Measurements from ENCODE around the gene MBNL2. TPM values are rescaled to one million over a fixed set of nuclear protein-coding genes. Genes with fewer than 3 reads are reported as not detected.

MBNL2 gene
- total and polyA plus RNA-seq, 10 of the 15 experiments (the other 5 are each of a cell fraction or from before 2014, with no cell fraction given), result 1.6 to 9.7 (median 6.7) TPM

GRCh38 chr13:97263160-97263559 is 41.0 kb downstream of the MBNL2 start:
- no peak for ATAC-seq
- no peak overlapping the region for H3K9ac ChIP-seq (ENCODE audit: control insufficient read depth, insufficient read depth, low read length)
- intact Hi-C loops (cut with micrococcal nuclease; ENCODE audit: unreplicated experiment), result no loop called here

GRCh38 chr13:97264663-97265062 is 42.5 kb downstream of the MBNL2 start:
- H2AFZ ChIP-seq (ENCODE audit: control insufficient read depth, low read depth, low read length), result no peak overlapping the region
- FAIRE-seq (no peak), DNase-seq (ENCODE audit: low read depth, low spot score) (no peak), ATAC-seq (no peak)
- intact Hi-C loops (cut with micrococcal nuclease; ENCODE audit: unreplicated experiment) (no loop called here), in situ Hi-C loops (cut with MboI) (no loop called here)
- no TSS peak for BruUV-seq (replicated peaks)
- ChIA-PET POLR2A (no interaction called here), RAD21 (ENCODE audit: unreplicated experiment) (no interaction called here), CTCF (no interaction called here), SMC1A (ENCODE audit: uncharacterized antibody, unreplicated experiment) (no interaction called here)
- no peak overlapping the region for H3K4me2 ChIP-seq (ENCODE audit: control insufficient read depth, insufficient read depth)
- no peaks in the 10 kb centered on the region for H3K9me3 ChIP-seq (replicated peaks; ENCODE audit: control insufficient read depth, insufficient read depth, low read length)
- H3K9ac ChIP-seq (ENCODE audit: control insufficient read depth, insufficient read depth, low read length), result no peak overlapping the region
- H3K4me1 ChIP-seq (ENCODE audit: control insufficient read depth, insufficient read depth, low read length), result peaks cover 12% of the 10 kb centered on the region
- H4K20me1 ChIP-seq (ENCODE audit: control insufficient read depth, insufficient read depth), result peaks cover 5% of the 10 kb centered on the region; the same call in 1 of the 2 replicates
- H3K79me2 ChIP-seq (ENCODE audit: control insufficient read depth, insufficient read depth, low read length), result no peaks in the 10 kb centered on the region; the same call in 1 of the 2 replicates
- no peak overlapping the region for H3K27ac ChIP-seq (ENCODE audit: control insufficient read depth, insufficient read depth)
- no peaks in the 10 kb centered on the region for H3K36me3 ChIP-seq (ENCODE audit: control insufficient read depth in 2 of 2, insufficient read depth in 2 of 2, low read length in 1 of 2)
- WGBS (ENCODE audit: insufficient coverage, insufficient replicate concordance, low lambda C conversion rate, missing lambda C conversion rate), result 100% methylated on average over 3 of the region's 3 CpGs
- TF ChIP-seq E4F1 (IDR thresholded peaks at IDR 0.05; ENCODE audit: borderline replicate concordance, partially characterized antibody), result no peak
- TF ChIP-seq NFIC (IDR thresholded peaks at IDR 0.05; ENCODE audit: low read depth, low read length), result no peak
- TF ChIP-seq STAT1 (conservative IDR thresholded peaks at IDR 0.05), result no peak
- TF ChIP-seq ZNF592 (IDR thresholded peaks at IDR 0.05), result no peak
- TF ChIP-seq BCL11A (IDR thresholded peaks at IDR 0.05; ENCODE audit: low read depth, low read length), result no peak
- no peak for TF ChIP-seq RBBP5 (conservative IDR thresholded peaks at IDR 0.05)
- TF ChIP-seq PKNOX1 (IDR thresholded peaks at IDR 0.05), result no peak
- TF ChIP-seq STAT3 (IDR thresholded peaks at IDR 0.05; ENCODE audit: low read depth, low read length), result no peak
- no peak for TF ChIP-seq HDGF (IDR thresholded peaks at IDR 0.05)
- H3K27me3 ChIP-seq (replicated peaks in 1 of 2; ENCODE audit: control insufficient read depth in 2 of 2, insufficient read depth in 2 of 2, low read length in 1 of 2), result no peaks in the 10 kb centered on the region
- H3K4me3 ChIP-seq, result no peak overlapping the region

More at GRCh38 chr13:97263160-97263559, 41.0 kb downstream of the MBNL2 start:
- RAD21 ChIA-PET (ENCODE audit: unreplicated experiment), result no interaction called here
- SMC1A ChIA-PET (ENCODE audit: uncharacterized antibody, unreplicated experiment), result no interaction called here
- H3K4me2 ChIP-seq (ENCODE audit: control insufficient read depth, insufficient read depth), result no peak overlapping the region
- peaks cover 5% of the 10 kb centered on the region; the same call in 1 of the 2 replicates for H4K20me1 ChIP-seq (ENCODE audit: control insufficient read depth, insufficient read depth)
- BruUV-seq (replicated peaks), result no TSS peak
- H3K4me1 ChIP-seq (ENCODE audit: control insufficient read depth, insufficient read depth, low read length), result peaks cover 16% of the 10 kb centered on the region
- CTCF ChIA-PET, result no interaction called here
- TF ChIP-seq MXI1 (IDR thresholded peaks at IDR 0.05; ENCODE audit: low read depth, low read length) (no peak), CBFB (IDR thresholded peaks at IDR 0.05; ENCODE audit: low read depth) (no peak), CBX5 (IDR thresholded peaks at IDR 0.05; ENCODE audit: low read depth) (no peak), TARDBP (IDR thresholded peaks at IDR 0.05; ENCODE audit: borderline replicate concordance) (no peak), RFX5 (IDR thresholded peaks at IDR 0.05; ENCODE audit: low read depth, low read length) (no peak)
- H3K36me3 ChIP-seq (ENCODE audit: control insufficient read depth in 2 of 2, insufficient read depth in 2 of 2, low read length in 1 of 2), result no peaks in the 10 kb centered on the region
- H3K27me3 ChIP-seq (replicated peaks in 1 of 2; ENCODE audit: control insufficient read depth in 2 of 2, insufficient read depth in 2 of 2, low read length in 1 of 2), result no peaks in the 10 kb centered on the region
- WGBS (ENCODE audit: insufficient coverage, insufficient replicate concordance, low lambda C conversion rate, missing lambda C conversion rate), result 92% methylated on average over 1 of the region's 1 CpG
- no peak overlapping the region for H3K4me3 ChIP-seq
- DNase-seq (ENCODE audit: low read depth, low spot score) (no peak), FAIRE-seq (no peak)
- in situ Hi-C loops (cut with MboI), result no loop called here
- H2AFZ ChIP-seq (ENCODE audit: control insufficient read depth, low read depth, low read length), result no peak overlapping the region
- POLR2A ChIA-PET, result interaction anchor here (0.7 kb wide), 1 partner anchor 36 kb away, joined by 3 read pairs; no protein-coding TSS in a partner anchor
- no peak overlapping the region for H3K27ac ChIP-seq (ENCODE audit: control insufficient read depth, insufficient read depth)
- no peaks in the 10 kb centered on the region; the same call in 1 of the 2 replicates for H3K79me2 ChIP-seq (ENCODE audit: control insufficient read depth, insufficient read depth, low read length)
- H3K9me3 ChIP-seq (replicated peaks; ENCODE audit: control insufficient read depth, insufficient read depth, low read length), result no peaks in the 10 kb centered on the region

All from GM12878 (cell line).